ENCODE results near the gene COL6A3. TPM values are rescaled to one million over a fixed set of nuclear protein-coding genes. Genes with fewer than 3 reads are reported as not detected.

Gene COL6A3
- total RNA-seq, 6 experiments from 2014 or later: 4.5 to 21.1 (median 8.8) TPM

DNA sequence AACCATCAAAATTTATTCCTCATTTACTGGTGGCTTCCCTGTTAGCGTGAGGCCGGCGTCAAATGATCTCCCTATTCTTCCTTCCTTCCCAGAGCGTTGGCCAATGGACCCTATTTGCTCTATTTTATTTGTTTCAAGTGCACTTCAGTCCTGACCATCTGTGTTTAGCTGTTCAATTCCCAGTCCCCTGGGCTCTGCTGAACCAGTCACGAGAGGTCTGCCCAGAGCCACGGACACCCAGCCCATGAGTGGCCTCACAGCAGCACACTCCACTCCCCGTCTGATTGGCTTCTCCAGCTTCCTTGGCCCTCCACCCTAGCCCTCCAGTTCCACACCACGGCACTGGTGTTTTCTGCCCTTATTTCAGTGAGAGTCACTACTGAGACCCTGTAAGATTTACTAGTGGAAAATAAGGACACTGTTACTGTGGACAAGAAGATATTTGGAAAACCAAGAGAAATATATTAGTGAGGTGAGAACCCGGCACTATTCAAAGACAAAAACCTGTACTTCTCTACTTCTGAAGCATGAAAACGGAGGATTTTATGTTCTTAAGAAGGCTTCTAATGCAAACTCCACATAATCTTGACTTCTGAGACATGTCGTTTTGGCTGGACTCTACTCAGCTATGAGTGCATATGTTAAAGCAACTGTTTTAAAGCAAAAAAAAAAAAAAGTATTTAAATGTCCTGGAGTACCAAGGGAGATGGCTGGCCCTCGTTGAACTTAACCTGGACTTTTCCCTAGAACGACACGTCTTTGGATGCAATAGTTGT is 86.6 kb downstream of the COL6A3 start:
- Histone ChIP-seq H3K27ac (peak overlapping the region; percentile 21 to 57 (median 31)), H3K36me3 (no peaks in the 10 kb centered on the region), H3K27me3 (no peaks in the 10 kb centered on the region), H3K9me3 (no peaks in the 10 kb centered on the region), H3K4me3 (no peak overlapping the region), H3K4me1 (no peaks in the 10 kb centered on the region)
- WGBS (ENCODE audit: insufficient coverage, low coverage, low lambda C conversion rate, missing lambda C conversion rate): 65% methylated on average over 14 of the region's 14 CpGs
- DNase-seq (no peak), ATAC-seq (no peak)
- TF ChIP-seq, protein P1, sequence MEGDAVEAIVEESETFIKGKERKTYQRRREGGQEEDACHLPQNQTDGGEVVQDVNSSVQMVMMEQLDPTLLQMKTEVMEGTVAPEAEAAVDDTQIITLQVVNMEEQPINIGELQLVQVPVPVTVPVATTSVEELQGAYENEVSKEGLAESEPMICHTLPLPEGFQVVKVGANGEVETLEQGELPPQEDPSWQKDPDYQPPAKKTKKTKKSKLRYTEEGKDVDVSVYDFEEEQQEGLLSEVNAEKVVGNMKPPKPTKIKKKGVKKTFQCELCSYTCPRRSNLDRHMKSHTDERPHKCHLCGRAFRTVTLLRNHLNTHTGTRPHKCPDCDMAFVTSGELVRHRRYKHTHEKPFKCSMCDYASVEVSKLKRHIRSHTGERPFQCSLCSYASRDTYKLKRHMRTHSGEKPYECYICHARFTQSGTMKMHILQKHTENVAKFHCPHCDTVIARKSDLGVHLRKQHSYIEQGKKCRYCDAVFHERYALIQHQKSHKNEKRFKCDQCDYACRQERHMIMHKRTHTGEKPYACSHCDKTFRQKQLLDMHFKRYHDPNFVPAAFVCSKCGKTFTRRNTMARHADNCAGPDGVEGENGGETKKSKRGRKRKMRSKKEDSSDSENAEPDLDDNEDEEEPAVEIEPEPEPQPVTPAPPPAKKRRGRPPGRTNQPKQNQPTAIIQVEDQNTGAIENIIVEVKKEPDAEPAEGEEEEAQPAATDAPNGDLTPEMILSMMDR (IDR thresholded peaks at IDR 0.05): no peak
- no peak for TF ChIP-seq POLR2A (IDR thresholded peaks at IDR 0.05)
- intact Hi-C loops (cut with DNase I): no loop called here

DNA sequence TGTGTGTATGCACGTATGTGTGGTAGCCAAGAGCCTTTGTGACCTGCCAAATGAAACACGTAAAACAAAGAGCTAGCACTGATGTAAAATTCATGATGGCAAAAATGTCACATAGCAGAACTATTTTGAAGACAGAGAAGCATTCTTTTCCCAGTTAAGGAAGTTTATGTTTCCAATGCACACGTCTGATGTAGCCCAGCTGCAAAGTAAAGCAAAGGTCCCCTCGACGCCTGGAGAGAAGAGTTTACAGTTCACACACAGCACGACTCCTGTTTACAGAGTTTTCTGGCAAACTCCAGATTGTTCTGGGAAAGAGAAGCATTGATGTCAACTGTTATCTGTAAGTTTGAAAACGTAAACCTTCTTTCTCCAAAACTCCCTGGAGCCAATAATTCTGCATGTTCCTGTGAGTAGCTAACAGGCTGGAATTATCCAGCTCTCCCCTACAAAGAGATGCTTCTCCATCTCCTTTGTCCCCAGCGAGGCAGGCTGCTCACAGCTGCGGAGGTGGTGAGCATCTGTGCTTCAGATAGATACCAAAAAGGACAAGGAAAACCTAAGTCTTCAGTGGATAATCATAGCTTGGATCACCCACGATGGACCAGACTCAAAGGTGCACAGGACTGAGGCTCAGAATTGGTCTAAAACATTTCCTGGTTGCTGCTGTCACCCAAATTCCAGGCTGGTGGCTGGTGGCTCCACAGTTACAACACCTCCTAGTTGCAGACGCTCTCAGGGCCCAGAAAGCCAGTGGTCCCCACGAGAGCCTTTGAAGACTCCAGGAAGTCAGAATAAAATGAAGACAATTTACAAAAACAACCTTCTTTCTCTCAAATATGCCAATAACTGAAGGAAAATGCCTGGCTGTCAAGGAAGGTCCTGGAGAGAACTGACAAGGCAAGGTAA is 87.4 kb downstream of the COL6A3 start:
- no peak for DNase-seq
- Histone ChIP-seq H3K9me3 (no peaks in the 10 kb centered on the region), H3K4me3 (no peak overlapping the region), H3K27ac (peak overlapping the region in 2 of 3 donors; percentile 21 to 57), H3K27me3 (no peaks in the 10 kb centered on the region), H3K36me3 (no peaks in the 10 kb centered on the region), H3K4me1 (no peaks in the 10 kb centered on the region)
- ATAC-seq: peak; percentile 31 to 46 (median 37)
- TF ChIP-seq, protein P1 (IDR thresholded peaks at IDR 0.05): no peak
- no peak for TF ChIP-seq POLR2A (IDR thresholded peaks at IDR 0.05)
- intact Hi-C loops (cut with DNase I): no loop called here
- WGBS (ENCODE audit: insufficient coverage, low coverage, low lambda C conversion rate, missing lambda C conversion rate): 28% methylated on average over 12 of the region's 12 CpGs

DNA sequence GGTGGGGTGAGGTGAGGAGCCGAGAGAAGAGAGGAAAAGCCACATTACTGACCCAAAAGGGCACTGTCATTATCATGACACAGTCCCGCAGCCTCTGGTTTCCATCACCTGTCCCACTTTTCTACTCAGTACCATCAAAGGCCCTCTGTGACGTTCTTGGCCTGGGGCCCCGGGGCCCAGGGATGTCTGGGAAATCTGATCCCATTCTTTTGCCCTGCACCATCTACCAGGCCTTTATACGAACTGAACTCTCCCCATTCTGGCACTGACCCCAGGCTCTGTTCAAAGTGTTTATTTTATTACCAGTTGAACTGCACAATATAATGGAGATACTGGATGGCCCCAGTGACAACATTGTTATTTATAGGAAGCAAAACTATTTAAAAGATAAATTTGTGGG is 89.1 kb downstream of the COL6A3 start:
- TF ChIP-seq, protein P1 (IDR thresholded peaks at IDR 0.05): no peak
- no peak for TF ChIP-seq POLR2A (IDR thresholded peaks at IDR 0.05)
- Histone ChIP-seq H3K4me3 (no peak overlapping the region), H3K4me1 (no peaks in the 10 kb centered on the region), H3K9me3 (no peaks in the 10 kb centered on the region), H3K36me3 (no peaks in the 10 kb centered on the region), H3K27me3 (no peaks in the 10 kb centered on the region), H3K27ac (peak overlapping the region in 1 of 3 donors; percentile 15)
- 46% methylated on average over 3 of the region's 5 CpGs for WGBS (ENCODE audit: insufficient coverage, low coverage, low lambda C conversion rate, missing lambda C conversion rate)
- intact Hi-C loops (cut with DNase I): no loop called here
- no peak for DNase-seq
- no peak for ATAC-seq

DNA sequence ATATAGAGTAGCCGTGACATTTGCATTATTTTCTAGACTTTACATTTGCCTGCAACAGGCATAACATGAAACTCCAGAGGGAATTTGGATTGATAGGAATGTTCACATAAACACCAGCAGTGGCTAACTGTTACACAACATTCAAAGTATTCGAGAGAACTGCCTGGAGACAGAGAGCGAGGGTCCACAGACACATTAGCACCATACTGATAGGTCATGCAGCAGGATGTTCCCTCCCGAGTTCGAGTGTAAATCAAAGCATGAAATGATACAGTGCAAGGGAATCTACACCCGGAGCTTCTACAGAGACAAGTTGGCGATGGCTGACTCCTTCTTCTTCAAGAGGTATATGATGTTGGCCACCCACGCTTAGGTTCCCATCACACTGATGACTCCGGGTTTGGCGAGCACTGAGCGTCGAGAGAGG is 89.5 kb downstream of the COL6A3 start:
- 53% methylated on average over 8 of the region's 12 CpGs for WGBS (ENCODE audit: insufficient coverage, low coverage, low lambda C conversion rate, missing lambda C conversion rate)
- no peaks in the 10 kb centered on the region for H3K36me3 ChIP-seq
- intact Hi-C loops (cut with DNase I): no loop called here
- H3K9me3 ChIP-seq: no peaks in the 10 kb centered on the region
- H3K27ac ChIP-seq: no peak overlapping the region
- ATAC-seq (no peak), DNase-seq (no peak)
- H3K4me3 ChIP-seq: no peak overlapping the region
- no peaks in the 10 kb centered on the region for H3K27me3 ChIP-seq
- no peaks in the 10 kb centered on the region for H3K4me1 ChIP-seq
- TF ChIP-seq POLR2A (IDR thresholded peaks at IDR 0.05): no peak
- TF ChIP-seq, protein P1 (IDR thresholded peaks at IDR 0.05): no peak

Measured in right lobe of liver (tissue), 6 donors.